Measurements from ENCODE around the gene HSPB6.

DNA sequence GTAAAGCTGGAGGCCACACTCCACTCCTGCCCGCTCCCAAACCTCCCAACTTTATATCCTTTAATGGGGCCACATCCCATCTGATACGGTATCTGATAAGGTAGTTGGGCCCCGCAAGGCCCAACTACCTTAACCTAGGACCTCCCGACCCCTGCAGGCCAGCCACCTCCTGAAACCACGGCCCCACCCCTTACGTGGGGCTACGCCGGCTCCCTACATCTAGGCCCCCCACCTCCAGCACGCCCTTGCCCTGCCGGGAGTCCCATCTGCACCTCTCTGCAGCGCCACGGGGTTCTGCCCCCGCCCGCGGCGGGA, 16.8 kb downstream of the HSPB6 start:
- TF ChIP-seq, protein P1, sequence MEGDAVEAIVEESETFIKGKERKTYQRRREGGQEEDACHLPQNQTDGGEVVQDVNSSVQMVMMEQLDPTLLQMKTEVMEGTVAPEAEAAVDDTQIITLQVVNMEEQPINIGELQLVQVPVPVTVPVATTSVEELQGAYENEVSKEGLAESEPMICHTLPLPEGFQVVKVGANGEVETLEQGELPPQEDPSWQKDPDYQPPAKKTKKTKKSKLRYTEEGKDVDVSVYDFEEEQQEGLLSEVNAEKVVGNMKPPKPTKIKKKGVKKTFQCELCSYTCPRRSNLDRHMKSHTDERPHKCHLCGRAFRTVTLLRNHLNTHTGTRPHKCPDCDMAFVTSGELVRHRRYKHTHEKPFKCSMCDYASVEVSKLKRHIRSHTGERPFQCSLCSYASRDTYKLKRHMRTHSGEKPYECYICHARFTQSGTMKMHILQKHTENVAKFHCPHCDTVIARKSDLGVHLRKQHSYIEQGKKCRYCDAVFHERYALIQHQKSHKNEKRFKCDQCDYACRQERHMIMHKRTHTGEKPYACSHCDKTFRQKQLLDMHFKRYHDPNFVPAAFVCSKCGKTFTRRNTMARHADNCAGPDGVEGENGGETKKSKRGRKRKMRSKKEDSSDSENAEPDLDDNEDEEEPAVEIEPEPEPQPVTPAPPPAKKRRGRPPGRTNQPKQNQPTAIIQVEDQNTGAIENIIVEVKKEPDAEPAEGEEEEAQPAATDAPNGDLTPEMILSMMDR (IDR thresholded peaks at IDR 0.05; ENCODE audit: insufficient read depth, low read depth, low read length): no peak
- TF ChIP-seq EZH2 (IDR thresholded peaks at IDR 0.05; ENCODE audit: insufficient read depth, low read length): no peak

All from astrocyte (in vitro differentiated cells and primary cell).